Common myeloid progenitor, CD34-positive (primary cell): Measurements from ENCODE around the gene OCLN.
"Not testable (repeated sequence)": the region's sequence is repeated elsewhere in the genome, so short reads cannot be mapped to it uniquely, and the experiment has no call there.

ENCODE experiments used
- CTCF ChIA-PET: fragments of 350-600 bp; sonication (Branson Sonifier 250); formaldehyde crosslinking; loops from one replicate; lab custom pipeline; 2021; ENCODE audit warnings: antibody characterized with exemption; lab: Charles Lee
- POLR2A ChIA-PET: fragments of 350-600 bp; sonication (Branson Sonifier 250); formaldehyde crosslinking; loops from one replicate; lab custom pipeline; 2021; ENCODE audit warnings: antibody characterized with exemption; lab: Charles Lee
- DNase-seq, 3 donors: peaks; one replicate each; pipeline versions ENCODE4 v3.0.0 to v3.0.0-alpha.2; 2013
- H3K27ac ChIP-seq, 2 experiments: 1 replicate in 1 of 2; 2 replicates in 1 of 2; pipeline ENCODE4 v1.7.0; 2013; ENCODE audit warnings: inconsistent platforms in 2 of 2, low read length in 2 of 2, mild to moderate bottlenecking in 2 of 2, low read depth in 1 of 2, moderate library complexity in 1 of 2; ENCODE audit not compliant: severe bottlenecking in 2 of 2, insufficient read depth in 1 of 2, poor library complexity in 1 of 2
- H3K27me3 ChIP-seq, 5 experiments: replicated peaks in 2 of 5; 1 replicate in 3 of 5; 2 replicates in 2 of 5; pipeline versions ENCODE4 v1.6.1 to v1.7.0; 2013; ENCODE audit warnings: low read length in 4 of 5, mild to moderate bottlenecking in 2 of 5, moderate library complexity in 2 of 5, inconsistent platforms in 1 of 5; ENCODE audit not compliant: insufficient read depth in 5 of 5, control insufficient read depth in 4 of 5
- H3K36me3 ChIP-seq, 4 experiments: 1 replicate in 2 of 4; 2 replicates in 2 of 4; pipeline versions ENCODE4 v1.6.1 to v1.7.0; 2013; ENCODE audit warnings: low read length in 3 of 4, control low read depth in 1 of 4, mild to moderate bottlenecking in 1 of 4; ENCODE audit not compliant: control insufficient read depth in 4 of 4, insufficient read depth in 4 of 4
- H3K4me1 ChIP-seq, 4 experiments: 1 replicate in 3 of 4; 2 replicates in 1 of 4; pipeline versions ENCODE4 v1.6.1 to v1.7.1; 2013; ENCODE audit warnings: low read length in 3 of 4, mild to moderate bottlenecking in 3 of 4, control low read depth in 1 of 4, inconsistent platforms in 1 of 4, moderate library complexity in 1 of 4; ENCODE audit not compliant: control insufficient read depth in 4 of 4, insufficient read depth in 4 of 4; ENCODE audit errors: control extremely low read depth in 1 of 4
- H3K4me3 ChIP-seq, 7 experiments: 1 replicate in 4 of 7; 2 replicates in 3 of 7; pipeline versions ENCODE4 v1.5.1 to v1.7.0; 2013; ENCODE audit warnings: mild to moderate bottlenecking in 7 of 7, low read length in 6 of 7, moderate library complexity in 6 of 7, inconsistent platforms in 2 of 7, low read depth in 2 of 7, control low read depth in 1 of 7; ENCODE audit not compliant: insufficient read depth in 4 of 7, control insufficient read depth in 1 of 7; ENCODE audit errors: extremely low read depth in 1 of 7
- H3K9me3 ChIP-seq, 5 experiments: 1 replicate in 4 of 5; 2 replicates in 1 of 5; pipeline versions ENCODE4 v1.6.1 to v1.7.1; 2013; ENCODE audit warnings: low read length in 4 of 5, mild to moderate bottlenecking in 2 of 5, inconsistent platforms in 1 of 5, low read depth in 1 of 5, moderate library complexity in 1 of 5; ENCODE audit not compliant: control insufficient read depth in 4 of 5, insufficient read depth in 2 of 5; ENCODE audit errors: control extremely low read depth in 1 of 5
- WGBS: methylation state at CpG from one replicate; pipeline ENCODE4 v1.1.5; 2013; ENCODE audit not compliant: insufficient coverage; 5-methylcytosine and 5-hydroxymethylcytosine counted together

Gene OCLN

DNA sequence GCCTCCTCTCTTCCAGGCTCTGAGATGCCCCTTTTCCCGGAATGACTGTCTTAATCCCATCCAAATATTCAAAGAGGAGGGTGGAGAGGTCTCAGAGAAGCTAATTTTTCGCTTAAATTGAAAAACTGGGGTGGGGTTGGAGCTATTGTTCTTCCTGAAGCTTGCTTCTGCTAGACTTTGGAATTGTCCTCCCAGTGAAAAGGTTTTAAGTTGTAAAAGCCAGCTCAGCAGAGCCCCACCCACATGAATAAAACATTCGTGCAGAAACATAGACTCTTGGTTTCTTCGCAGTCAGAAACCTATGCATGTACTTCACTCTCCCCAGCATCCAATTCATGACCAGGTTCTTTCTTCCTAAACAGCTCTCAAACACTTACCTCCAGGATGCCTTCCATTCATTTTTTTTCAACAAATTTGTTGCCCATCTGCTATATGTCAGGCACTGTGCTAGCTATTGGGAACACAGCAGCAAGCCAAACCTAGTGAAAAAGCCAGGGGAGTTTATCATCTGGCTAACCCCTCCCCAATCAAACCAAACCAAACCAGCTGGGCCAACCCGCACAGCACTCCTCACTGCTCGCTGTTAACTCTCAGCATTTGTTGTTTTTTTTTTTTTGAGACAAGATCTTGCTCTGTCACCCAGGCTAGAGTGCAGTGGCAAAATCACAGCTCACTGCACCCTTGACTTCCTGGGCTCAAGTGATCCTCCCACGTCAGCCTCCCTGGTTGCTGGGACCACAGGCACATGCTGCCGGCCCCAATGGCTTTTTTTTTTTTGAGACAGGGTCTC is 37.9 kb upstream of the OCLN start:
- Histone ChIP-seq H3K4me3 (no peak overlapping the region), H3K27ac (no peak overlapping the region), H3K4me1 (no peaks in the 10 kb centered on the region), H3K36me3 (no peaks in the 10 kb centered on the region), H3K9me3 (peaks cover 0 to 3% (median 0%) of the 10 kb centered on the region in 5 experiments), H3K27me3 (no peaks in the 10 kb centered on the region)
- CTCF ChIA-PET: no interaction called here
- no peak for DNase-seq
- POLR2A ChIA-PET: no interaction called here
- whole genome bisulfite sequencing: 94% methylated on average over 6 of the region's 8 CpGs

DNA sequence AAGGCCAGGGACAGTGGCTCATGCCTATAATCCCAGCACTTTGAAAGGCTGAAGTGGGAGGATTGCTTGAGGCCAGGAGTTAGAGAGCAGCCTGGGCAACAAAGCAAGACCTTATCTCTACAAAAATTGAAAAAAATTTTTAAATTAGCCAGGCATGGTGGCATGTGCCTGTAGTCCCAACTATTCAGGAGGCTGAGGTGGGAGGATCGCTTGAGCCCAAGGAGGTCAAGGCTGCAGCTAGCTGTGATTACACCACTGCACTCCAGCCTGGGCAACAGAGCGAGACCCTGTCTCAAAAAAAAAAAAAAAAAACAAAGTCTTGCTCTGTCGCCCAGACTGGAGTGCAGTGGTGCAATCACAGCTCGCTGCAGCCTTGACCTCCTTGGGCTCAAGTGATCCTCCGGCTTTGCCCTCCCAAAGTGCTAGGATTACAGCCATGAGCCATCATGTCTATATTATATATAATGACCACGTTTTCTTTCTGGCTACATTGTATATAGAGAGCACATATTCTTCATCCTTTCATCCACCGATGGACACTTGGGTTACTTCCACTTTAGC is 37.1 kb upstream of the OCLN start:
- POLR2A ChIA-PET, DNase-seq, CTCF ChIA-PET: not testable (repeated sequence)

DNA sequence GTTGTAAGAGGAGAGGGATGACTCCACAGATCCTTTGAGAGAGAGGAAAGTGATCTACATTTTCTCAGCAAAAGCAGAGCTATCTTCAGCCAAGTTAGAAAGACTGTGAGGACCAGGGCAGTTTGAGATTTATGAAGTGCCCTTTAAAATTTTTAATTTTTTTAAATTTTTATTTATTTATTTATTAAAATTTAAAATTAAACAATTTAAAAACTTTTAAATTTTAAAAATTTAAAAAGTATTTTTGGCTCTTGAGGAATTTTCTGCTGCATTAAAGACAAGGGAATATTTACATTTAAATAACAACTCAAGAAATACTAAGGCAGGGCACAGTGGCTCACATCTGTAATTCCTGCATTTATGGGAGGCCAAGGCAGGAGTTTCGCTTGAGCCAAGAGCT is 30.4 kb upstream of the OCLN start:
- DNase-seq: no peak
- 92% methylated on average over 1 of the region's 1 CpG for WGBS
- POLR2A ChIA-PET: no interaction called here

More for the DNA sequence above, 37.1 kb upstream of the OCLN start:
- not testable (repeated sequence) for H3K4me1 ChIP-seq, H3K9me3 ChIP-seq, H3K36me3 ChIP-seq, H3K27ac ChIP-seq, H3K4me3 ChIP-seq, H3K27me3 ChIP-seq
- 100% methylated on average over 3 of the region's 7 CpGs for WGBS

DNA sequence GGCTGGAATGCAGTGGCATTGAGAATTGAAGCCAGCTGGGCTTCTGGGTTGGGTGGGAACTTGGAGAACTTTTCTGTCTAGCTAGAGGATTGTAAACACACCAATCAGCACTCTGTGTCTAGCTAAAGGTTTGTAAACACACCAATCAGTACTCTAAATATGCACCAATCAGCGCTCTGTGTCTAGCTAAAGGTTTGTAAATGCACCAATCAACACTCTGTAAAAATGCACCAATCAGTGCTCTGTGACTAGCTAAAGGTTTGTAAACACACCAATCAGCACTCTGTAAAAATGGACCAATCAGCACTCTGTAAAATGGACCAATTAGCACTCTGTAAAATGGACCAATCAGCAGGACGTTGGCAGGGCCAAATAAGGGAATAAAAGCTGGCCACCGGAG is 26.2 kb upstream of the OCLN start:
- H3K36me3 ChIP-seq, H3K27me3 ChIP-seq, H3K27ac ChIP-seq, DNase-seq, H3K4me1 ChIP-seq, POLR2A ChIA-PET, H3K4me3 ChIP-seq, H3K9me3 ChIP-seq: not testable (repeated sequence)
- 100% methylated on average over 3 of the region's 3 CpGs for WGBS
- CTCF ChIA-PET: interaction anchor here (1.4 kb wide), 1 partner anchor 34 kb away, joined by 3 read pairs; no protein-coding TSS in a partner anchor

More for the DNA sequence above, 30.4 kb upstream of the OCLN start:
- H3K27me3 ChIP-seq: no peaks in the 10 kb centered on the region
- H3K9me3 ChIP-seq: peaks cover 0 to 3% (median 0%) of the 10 kb centered on the region in 5 experiments
- CTCF ChIA-PET: interaction anchor here (0.7 kb wide), 1 partner anchor 27 kb away, joined by 3 read pairs; no protein-coding TSS in a partner anchor
- no peak overlapping the region for H3K4me3 ChIP-seq
- H3K4me1 ChIP-seq: no peaks in the 10 kb centered on the region
- no peak overlapping the region for H3K27ac ChIP-seq
- H3K36me3 ChIP-seq: no peaks in the 10 kb centered on the region

DNA sequence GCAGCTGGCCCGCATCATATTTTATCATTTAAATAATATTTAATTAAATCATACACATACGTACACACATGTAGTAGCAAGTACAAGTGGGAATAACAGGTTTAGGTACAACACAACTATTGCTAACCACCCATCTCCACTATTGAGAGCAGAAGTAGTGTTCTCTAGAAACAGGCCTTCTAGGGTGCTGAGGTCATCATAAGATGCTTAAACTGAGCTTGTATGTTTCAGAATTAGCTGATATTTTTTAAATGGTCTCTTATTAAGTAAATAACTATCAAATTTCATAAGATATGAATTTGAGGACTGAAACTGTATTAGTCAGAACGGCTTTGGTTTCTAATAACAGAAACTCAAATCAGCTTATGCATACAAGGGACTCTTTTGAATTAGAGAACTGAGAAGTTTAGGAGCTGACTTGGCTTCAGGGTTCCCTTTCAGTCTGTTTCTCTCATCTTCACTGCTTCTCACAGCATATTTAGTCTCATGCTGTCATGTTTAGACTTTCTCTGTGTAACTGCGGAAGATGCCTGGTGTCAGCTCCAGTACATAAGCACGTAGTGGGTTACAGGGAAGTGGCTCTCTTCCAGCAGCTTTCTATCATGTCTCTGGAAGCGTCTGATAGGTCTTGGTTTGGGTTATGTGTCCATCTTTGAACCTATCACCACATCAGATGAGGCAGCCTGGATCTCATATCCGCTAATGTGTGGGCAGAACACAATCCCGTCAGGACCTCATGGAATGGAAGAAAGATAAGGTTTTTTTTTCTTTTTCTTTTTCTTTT is 25.0 kb upstream of the OCLN start:
- Histone ChIP-seq H3K27ac (no peak overlapping the region), H3K4me1 (no peaks in the 10 kb centered on the region), H3K27me3 (no peaks in the 10 kb centered on the region), H3K36me3 (no peaks in the 10 kb centered on the region), H3K9me3 (peaks cover 0 to 1% (median 0%) of the 10 kb centered on the region in 5 experiments), H3K4me3 (no peak overlapping the region)
- POLR2A ChIA-PET: interaction anchor here (0.5 to 0.6 kb wide), 2 partner anchors 14 to 141 kb away, joined by 3 read pairs; no protein-coding TSS in a partner anchor
- WGBS: 100% methylated on average over 3 of the region's 8 CpGs
- CTCF ChIA-PET: interaction anchor here (0.9 to 1.6 kb wide), 2 partner anchors 16 to 18 kb away, joined by 3 read pairs; no protein-coding TSS in a partner anchor
- no peak for DNase-seq

DNA sequence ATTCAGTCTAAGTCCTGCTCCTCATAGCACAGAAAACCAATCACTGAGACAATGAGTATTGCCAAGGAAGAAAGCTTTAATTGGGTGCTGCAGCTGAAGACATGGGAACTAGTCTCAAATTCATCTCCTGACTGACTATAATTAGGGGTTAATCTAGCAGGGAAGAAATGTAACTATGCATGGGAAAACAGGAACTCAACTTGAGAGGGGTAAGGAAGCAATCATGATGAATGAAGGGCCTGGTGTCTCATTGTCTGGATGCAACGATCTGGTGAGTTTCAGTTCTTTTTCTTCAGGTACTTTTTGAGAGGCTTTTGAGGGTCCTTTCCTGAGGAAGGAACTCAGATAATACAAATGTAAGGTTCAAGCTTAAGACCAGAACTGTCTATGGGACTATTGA is 24.0 kb upstream of the OCLN start:
- Histone ChIP-seq H3K4me3 (no peak overlapping the region), H3K27ac (no peak overlapping the region), H3K9me3 (peaks cover 0 to 1% (median 0%) of the 10 kb centered on the region in 5 experiments), H3K27me3 (no peaks in the 10 kb centered on the region), H3K4me1 (no peaks in the 10 kb centered on the region), H3K36me3 (no peaks in the 10 kb centered on the region)
- ChIA-PET POLR2A (no interaction called here), CTCF (interaction anchor here (1.6 kb wide), 1 partner anchor 15 kb away, joined by 3 read pairs; no protein-coding TSS in a partner anchor)
- 0% methylated on average over 1 of the region's 1 CpG for WGBS
- no peak for DNase-seq
